ENCODE data around the gene PRCD.
"Not testable (repeated sequence)": the region's sequence is repeated elsewhere in the genome, so short reads cannot be mapped to it uniquely, and the experiment has no call there.

PRCD gene

GRCh38 chr17:76551685-76552084 is 11.8 kb downstream of the PRCD start:
- in situ Hi-C loops (cut with MboI; ENCODE audit: low sequenced_read_pairs): no loop called here

DNA sequence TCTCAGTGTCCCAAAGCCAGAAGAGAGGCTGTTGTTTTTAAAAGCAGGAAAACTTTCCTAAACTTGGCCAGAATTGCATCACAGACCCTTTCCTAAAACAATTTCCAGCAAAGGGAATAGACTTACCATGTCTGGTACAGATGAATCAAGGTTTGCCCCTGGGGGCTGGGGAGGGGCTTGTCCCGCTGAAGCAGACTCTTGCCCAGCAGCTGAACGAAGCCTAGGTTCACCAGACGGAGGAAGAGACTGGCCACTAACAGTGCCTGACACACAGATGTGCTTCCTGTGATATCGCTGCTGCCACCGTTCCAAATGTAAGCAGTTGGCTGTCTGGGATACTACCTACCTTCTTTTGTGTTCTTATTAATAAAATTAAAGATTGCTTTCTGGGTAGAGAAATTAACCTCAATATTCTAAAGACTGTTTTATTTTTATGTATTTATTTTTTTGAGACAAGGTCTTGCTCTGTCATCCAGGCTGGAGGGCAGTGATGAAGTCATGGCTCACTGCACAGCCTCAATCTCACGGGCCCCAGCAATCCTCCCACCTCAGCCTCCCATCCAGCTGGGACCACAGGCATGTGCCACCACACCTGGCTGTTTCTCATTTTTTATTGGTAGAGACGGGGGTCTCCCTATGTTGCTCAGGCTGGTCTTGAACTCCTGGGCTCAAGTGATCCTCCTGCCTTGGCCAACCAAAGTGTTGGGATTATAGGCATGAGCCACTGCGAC is 13.5 kb downstream of the PRCD start:
- in situ Hi-C loops (cut with MboI; ENCODE audit: low sequenced_read_pairs): no loop called here

DNA sequence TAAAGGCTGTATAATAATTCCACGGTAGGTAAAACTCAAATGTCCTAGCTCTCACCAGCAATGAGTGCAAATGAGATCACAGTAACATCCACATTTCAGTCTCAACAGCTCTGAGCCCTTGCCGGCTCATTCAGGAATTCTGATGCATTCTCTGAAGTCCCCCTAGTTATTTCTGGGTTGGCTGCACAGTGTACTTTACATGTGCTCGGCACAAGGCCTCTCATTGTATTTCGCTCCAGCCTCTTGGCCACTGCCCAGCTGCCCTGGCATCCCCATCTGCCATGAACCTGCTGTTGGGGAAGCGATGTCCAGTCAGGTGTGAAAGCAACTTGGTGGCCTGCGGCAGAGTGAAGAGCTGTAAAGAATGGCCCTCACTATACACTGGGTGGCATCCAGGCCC is 14.3 kb downstream of the PRCD start:
- in situ Hi-C loops (cut with MboI; ENCODE audit: low sequenced_read_pairs): no loop called here

DNA sequence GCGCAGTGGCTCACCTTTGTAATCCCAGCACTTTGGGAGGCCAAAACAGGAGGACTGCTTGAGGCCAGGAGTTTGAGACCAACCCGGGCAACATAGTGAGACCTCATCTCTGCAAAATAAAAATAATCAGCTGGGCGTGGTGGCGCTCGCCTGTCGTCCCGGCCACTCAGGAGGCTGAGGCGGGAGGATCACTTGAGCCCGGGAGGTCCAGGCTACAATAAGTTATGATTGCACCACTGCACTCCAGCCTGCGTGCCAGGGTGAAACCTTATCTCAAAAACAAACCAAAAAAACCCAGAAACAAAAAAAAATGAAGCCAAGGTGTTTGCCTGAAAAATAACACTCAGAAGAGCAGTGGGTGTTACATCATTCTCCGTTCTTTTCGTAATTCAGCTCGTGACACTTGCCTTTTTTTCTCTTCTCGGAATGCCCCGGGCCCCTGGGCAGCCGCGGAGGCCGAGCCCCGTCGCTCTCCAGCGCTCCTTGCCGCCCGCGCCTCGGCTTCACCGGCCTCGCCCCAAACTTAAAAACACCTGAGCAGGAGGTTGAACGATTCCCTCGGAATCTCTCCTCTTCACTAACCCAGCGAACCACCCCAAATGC is 17.0 kb downstream of the PRCD start:
- in situ Hi-C loops (cut with MboI; ENCODE audit: low sequenced_read_pairs): no loop called here

- in situ Hi-C loops (cut with MboI; ENCODE audit: low sequenced_read_pairs): no loop called here
These were observed 17.7 kb downstream of the PRCD start for GRCh38 chr17:76557368-76558197.

- in situ Hi-C loops (cut with MboI; ENCODE audit: low sequenced_read_pairs): no loop called here
These were observed 18.6 kb downstream of the PRCD start for GRCh38 chr17:76558198-76559095.

DNA sequence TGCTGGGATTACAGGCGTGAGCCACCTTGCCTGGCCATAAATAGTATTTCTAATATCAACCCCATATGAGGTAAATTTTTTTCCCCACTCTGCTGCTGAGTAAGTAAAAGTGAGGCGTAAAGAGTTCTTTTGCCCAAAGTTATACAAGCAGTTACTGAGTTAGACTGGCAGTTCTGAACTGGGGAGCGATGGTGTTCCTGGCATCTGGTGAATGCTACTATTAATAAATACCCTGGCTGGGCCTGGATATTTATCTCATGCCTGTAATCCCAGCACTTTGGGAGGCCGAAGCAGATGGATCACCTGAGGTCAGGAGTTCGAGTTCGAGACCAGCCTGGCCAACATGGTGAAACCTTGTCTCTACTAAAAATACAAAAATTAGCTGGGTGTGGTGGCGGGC is 19.6 kb downstream of the PRCD start:
- in situ Hi-C loops (cut with MboI; ENCODE audit: low sequenced_read_pairs): not testable (repeated sequence)

- in situ Hi-C loops (cut with MboI; ENCODE audit: low sequenced_read_pairs): no loop called here
These were observed 20.4 kb downstream of the PRCD start for GRCh38 chr17:76560036-76560876.

DNA sequence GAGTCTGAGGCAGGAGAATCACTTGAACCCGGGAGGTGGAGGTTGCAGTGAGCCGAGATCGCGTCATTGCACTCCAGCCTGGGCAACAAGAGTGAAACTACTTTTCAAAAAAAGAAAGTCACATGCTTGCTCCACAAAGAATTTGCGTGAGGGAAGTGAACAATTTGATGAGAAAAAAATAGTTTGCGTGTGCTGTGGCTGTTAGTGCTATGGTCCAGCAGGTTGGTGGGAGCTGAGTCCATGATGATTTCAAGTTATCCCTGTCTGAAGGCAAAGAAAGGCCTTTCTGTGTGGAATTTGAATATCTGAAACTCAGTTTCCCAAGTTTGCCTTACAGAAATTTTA is 21.0 kb downstream of the PRCD start:
- in situ Hi-C loops (cut with MboI; ENCODE audit: low sequenced_read_pairs): no loop called here

DNA sequence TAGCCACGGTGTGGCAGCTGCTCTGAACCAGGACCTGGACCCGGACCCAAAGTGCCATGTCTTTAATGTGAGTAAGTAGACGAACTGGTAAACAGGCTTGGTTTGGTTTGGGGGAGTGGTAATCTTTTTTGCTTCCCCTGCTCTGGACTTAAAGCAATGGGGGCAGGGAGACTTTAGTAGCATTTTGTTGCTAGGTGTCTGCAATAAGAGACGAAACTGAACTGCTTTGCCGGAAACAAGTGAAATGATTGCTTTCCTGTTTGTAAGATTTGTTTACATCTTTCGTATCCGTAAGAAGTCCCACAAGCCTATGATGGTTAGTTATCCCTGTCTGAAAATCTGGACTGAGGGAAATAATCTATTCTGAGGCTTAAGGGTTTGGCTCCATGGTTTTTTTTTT is 21.5 kb downstream of the PRCD start:
- in situ Hi-C loops (cut with MboI; ENCODE audit: low sequenced_read_pairs): no loop called here

DNA sequence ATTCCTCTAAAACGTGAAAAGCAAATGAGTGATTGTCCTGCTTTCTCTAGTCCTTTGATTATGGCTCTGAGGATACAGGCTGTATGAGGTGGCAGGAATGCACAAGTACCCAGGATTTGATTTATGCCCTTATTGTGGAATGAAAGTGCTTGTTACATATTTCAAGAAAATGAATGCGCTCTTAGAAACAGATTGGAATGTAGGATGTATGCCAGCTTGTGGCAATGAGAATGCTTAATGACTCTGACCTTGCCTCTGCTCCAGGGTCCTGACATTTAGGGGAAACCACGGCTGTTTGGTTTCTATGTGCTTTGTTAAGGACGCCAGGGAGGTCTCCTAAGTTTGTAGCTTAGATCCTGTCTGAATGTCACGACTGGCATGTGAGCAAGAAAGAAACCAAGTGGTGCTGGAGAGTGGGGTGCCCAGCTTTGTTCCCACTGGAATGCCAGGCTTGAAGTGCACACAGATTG is 22.0 kb downstream of the PRCD start:
- in situ Hi-C loops (cut with MboI; ENCODE audit: low sequenced_read_pairs): no loop called here

DNA sequence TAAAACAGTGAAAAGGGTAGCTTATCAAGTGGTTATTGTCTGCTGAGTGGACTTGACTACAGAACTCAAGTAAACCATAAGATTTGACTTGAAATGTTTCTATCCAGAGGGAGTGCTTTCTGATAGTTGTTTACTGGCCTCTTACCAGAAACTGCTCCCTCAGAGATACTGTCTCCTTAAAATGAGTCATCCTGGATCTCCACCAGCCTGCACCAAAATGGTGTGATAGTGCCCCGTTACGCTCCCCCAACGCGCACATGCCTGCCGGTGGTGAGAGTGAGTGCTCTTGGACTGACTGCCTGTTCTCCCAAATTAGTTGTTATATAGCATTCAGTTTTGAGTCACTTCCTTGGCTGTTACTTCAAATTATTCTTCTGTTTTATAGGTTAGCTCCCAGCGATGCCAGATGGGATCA is 22.9 kb downstream of the PRCD start:
- in situ Hi-C loops (cut with MboI; ENCODE audit: low sequenced_read_pairs): no loop called here

DNA sequence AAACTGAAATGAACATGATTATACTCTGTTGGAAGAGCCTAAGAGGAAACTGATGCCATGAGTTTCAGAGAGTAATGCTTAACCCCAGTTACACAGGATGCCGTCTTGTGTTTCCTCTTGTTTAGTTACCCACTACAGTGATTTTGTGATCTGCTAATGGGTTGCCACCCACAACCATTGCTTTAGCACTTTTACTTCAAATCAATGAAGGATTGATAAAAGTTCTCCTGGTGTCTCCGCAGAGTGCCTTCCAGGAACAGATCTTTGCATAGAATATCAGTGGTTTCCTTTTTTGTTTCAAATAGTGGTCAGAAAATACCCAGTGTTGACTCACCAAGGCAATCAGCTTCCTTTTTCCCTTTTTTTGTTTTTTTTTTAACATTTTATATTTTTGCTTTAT is 23.5 kb downstream of the PRCD start:
- in situ Hi-C loops (cut with MboI; ENCODE audit: low sequenced_read_pairs): not testable (repeated sequence)

- in situ Hi-C loops (cut with MboI; ENCODE audit: low sequenced_read_pairs): not testable (repeated sequence)
These were observed 25.3 kb downstream of the PRCD start for GRCh38 chr17:76564991-76565727.

- in situ Hi-C loops (cut with MboI; ENCODE audit: low sequenced_read_pairs): no loop called here
These were observed 26.1 kb downstream of the PRCD start for GRCh38 chr17:76565728-76566612.

- in situ Hi-C loops (cut with MboI; ENCODE audit: low sequenced_read_pairs): no loop called here
These were observed 26.7 kb downstream of the PRCD start for GRCh38 chr17:76566613-76566943.

DNA sequence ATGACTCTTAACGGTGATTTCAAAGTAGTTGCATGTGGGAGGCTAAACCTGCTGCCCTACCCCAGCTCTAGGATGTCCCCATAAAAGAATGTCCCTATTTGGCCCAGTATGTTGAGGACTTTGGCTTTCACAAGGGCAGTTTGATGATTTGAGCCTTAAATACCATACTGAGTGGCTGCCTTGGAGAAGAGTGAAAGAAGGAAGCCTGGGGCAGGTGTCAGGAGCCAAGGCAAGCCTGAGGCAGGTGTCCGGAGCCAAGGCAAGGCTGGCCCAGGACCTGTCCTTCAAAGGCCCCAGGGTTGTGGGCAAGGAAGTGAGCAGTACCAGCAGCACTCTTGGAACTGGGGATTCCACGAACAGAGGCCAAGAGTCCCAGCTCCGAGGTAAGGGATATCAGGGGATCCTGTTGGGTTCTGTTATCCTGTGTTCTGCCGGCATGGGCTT is 27.2 kb downstream of the PRCD start:
- in situ Hi-C loops (cut with MboI; ENCODE audit: low sequenced_read_pairs): no loop called here

GRCh38 chr17:76567634-76568432 is 28.0 kb downstream of the PRCD start:
- in situ Hi-C loops (cut with MboI; ENCODE audit: low sequenced_read_pairs): no loop called here

Measured in HL-60/S4 treated with phorbol 12-myristate 13-acetate at 8.2 ng/mL for 4 days and 3 days (cell line).